Small intestine (tissue), 7 donors: ENCODE results near the gene USP12. TPM values are rescaled to one million over a fixed set of nuclear protein-coding genes. Genes with fewer than 3 reads are reported as not detected.

Experiments used
- DNase-seq, 2 donors: peaks; one replicate each; pipeline versions ENCODE4 v3.0.0 to v3.0.0-alpha.2; 2013
- FAIRE-seq: peaks from 2 replicates; lab custom pipeline; 2012; peaks lifted over from hg19 to GRCh38; lab: Jason Lieb, UNC
- H3K27ac ChIP-seq, 3 donors: one replicate each; pipeline ENCODE4 v1.5.1; 2013; ENCODE audit warnings: low read length in 2 of 3, mild to moderate bottlenecking in 2 of 3, control low read depth in 1 of 3, inconsistent platforms in 1 of 3, low read depth in 1 of 3, moderate library complexity in 1 of 3
- H3K27me3 ChIP-seq, 3 donors: one replicate each; pipeline ENCODE4 v1.6.1; 2013; ENCODE audit warnings: low read length in 3 of 3, inconsistent platforms in 1 of 3; ENCODE audit not compliant: control insufficient read depth in 3 of 3, insufficient read depth in 3 of 3
- H3K36me3 ChIP-seq, 3 donors: one replicate each; pipeline ENCODE4 v1.6.1; 2013; ENCODE audit warnings: low read length in 3 of 3, inconsistent platforms in 1 of 3, low read depth in 1 of 3, mild to moderate bottlenecking in 1 of 3, moderate library complexity in 1 of 3; ENCODE audit not compliant: control insufficient read depth in 3 of 3, insufficient read depth in 2 of 3
- H3K4me1 ChIP-seq, 3 donors: one replicate each; pipeline ENCODE4 v1.6.1; 2013; ENCODE audit warnings: low read length in 2 of 3, inconsistent platforms in 1 of 3, low read depth in 1 of 3, mild to moderate bottlenecking in 1 of 3, moderate library complexity in 1 of 3; ENCODE audit not compliant: control insufficient read depth in 3 of 3, insufficient read depth in 2 of 3
- H3K4me3 ChIP-seq, 3 donors: one replicate each; pipeline ENCODE4 v1.5.1; 2013; ENCODE audit warnings: low read length in 3 of 3, control low read depth in 1 of 3, inconsistent platforms in 1 of 3, low read depth in 1 of 3, mild to moderate bottlenecking in 1 of 3, moderate library complexity in 1 of 3
- H3K9me3 ChIP-seq, 2 donors: one replicate each; pipeline ENCODE4 v1.6.1; 2013; ENCODE audit warnings: low read depth in 1 of 2, low read length in 1 of 2; ENCODE audit not compliant: control insufficient read depth in 2 of 2, insufficient read depth in 1 of 2
- WGBS, 3 donors: extraction: QIAGEN DNeasy Blood & Tissue Kit; methylation state at CpG; one replicate each; pipeline ENCODE4 v1.1.7; 2013; 5-methylcytosine and 5-hydroxymethylcytosine counted together
- polyA plus RNA-seq, 4 donors: library from polyadenylated mRNA; stranded (reverse) in 3 of 4; unstranded in 1 of 4; fragments of 200-250 nt in 3 of 4; fragments of 120-200 nt in 1 of 4; gene quantifications; one replicate each; pipeline versions ENCODE4 v1.2.1 to v1.2.3, GENCODE V29; 2013
- donor health status: healthy with polysubstance abuse.
- donor health status: control.
- donor health status: control.
- donor health status: Bipolar disorder and iron deficiency.
- donor health status: healthy.

Gene USP12
- polyA plus RNA-seq, 4 donors, result 12.3 to 45.6 (median 20.7) TPM

GRCh38 chr13:27139565-27139964 is 32.0 kb downstream of the USP12 start:
- Histone ChIP-seq H3K27ac (no peak overlapping the region), H3K27me3 (no peaks in the 10 kb centered on the region), H3K4me3 (no peak overlapping the region), H3K36me3 (peaks cover 0 to 12% (median 0%) of the 10 kb centered on the region in 3 donors), H3K9me3 (peaks cover 0 to 12% of the 10 kb centered on the region in 2 donors), H3K4me1 (peaks cover 0 to 15% (median 8%) of the 10 kb centered on the region in 3 donors)
- 89 to 100% (median 97%) methylated on average over 2 of the region's 2 CpGs for WGBS, 3 donors
- FAIRE-seq (no peak), DNase-seq (no peak)

- no peak overlapping the region for H3K4me3 ChIP-seq
- H3K27me3 ChIP-seq, result no peaks in the 10 kb centered on the region
- H3K36me3 ChIP-seq, result peaks cover 0 to 14% (median 0%) of the 10 kb centered on the region in 3 donors
- DNase-seq (no peak), FAIRE-seq (no peak)
- H3K27ac ChIP-seq, result no peak overlapping the region
- H3K9me3 ChIP-seq, result peaks cover 0 to 12% of the 10 kb centered on the region in 2 donors
- 91 to 96% (median 94%) methylated on average over 4 of the region's 4 CpGs for WGBS, 3 donors
- peaks cover 0 to 15% (median 8%) of the 10 kb centered on the region in 3 donors for H3K4me1 ChIP-seq
These were observed 33.0 kb downstream of the USP12 start for GRCh38 chr13:27138457-27139093.

GRCh38 chr13:27137759-27138158 is 33.9 kb downstream of the USP12 start:
- H3K4me1 ChIP-seq, result peaks cover 0 to 16% (median 8%) of the 10 kb centered on the region in 3 donors
- no peak for DNase-seq
- 87 to 96% (median 91%) methylated on average over 7 of the region's 7 CpGs for WGBS, 3 donors
- no peak overlapping the region for H3K4me3 ChIP-seq
- H3K36me3 ChIP-seq, result peaks cover 0 to 14% (median 0%) of the 10 kb centered on the region in 3 donors
- no peaks in the 10 kb centered on the region for H3K27me3 ChIP-seq
- H3K27ac ChIP-seq, result no peak overlapping the region
- FAIRE-seq, result no peak
- peaks cover 0 to 12% of the 10 kb centered on the region in 2 donors for H3K9me3 ChIP-seq

GRCh38 chr13:27135023-27135422 is 36.6 kb downstream of the USP12 start:
- Histone ChIP-seq H3K36me3 (peaks cover 0 to 9% (median 0%) of the 10 kb centered on the region in 3 donors), H3K27ac (no peak overlapping the region), H3K4me1 (peaks cover 1 to 24% (median 8%) of the 10 kb centered on the region in 3 donors), H3K4me3 (no peak overlapping the region), H3K27me3 (no peaks in the 10 kb centered on the region), H3K9me3 (no peaks in the 10 kb centered on the region)
- FAIRE-seq, result no peak
- DNase-seq, result peak in 1 of 2 donors; percentile 24
- 33 to 51% (median 46%) methylated on average over 5 of the region's 5 CpGs for WGBS, 3 donors

- Histone ChIP-seq H3K9me3 (no peaks in the 10 kb centered on the region), H3K4me1 (peaks cover 1 to 26% (median 8%) of the 10 kb centered on the region in 3 donors), H3K36me3 (peaks cover 0 to 9% (median 0%) of the 10 kb centered on the region in 3 donors), H3K27me3 (no peaks in the 10 kb centered on the region), H3K4me3 (no peak overlapping the region), H3K27ac (no peak overlapping the region)
- DNase-seq (no peak), FAIRE-seq (no peak)
- 94 to 100% (median 94%) methylated on average over 2 of the region's 2 CpGs for WGBS, 3 donors
These were observed 37.7 kb downstream of the USP12 start for GRCh38 chr13:27133889-27134288.

- DNase-seq (no peak), FAIRE-seq (no peak)
- Histone ChIP-seq H3K27ac (no peak overlapping the region), H3K9me3 (no peaks in the 10 kb centered on the region), H3K4me3 (no peak overlapping the region), H3K27me3 (no peaks in the 10 kb centered on the region), H3K4me1 (peaks cover 1 to 21% (median 8%) of the 10 kb centered on the region in 3 donors), H3K36me3 (peaks cover 0 to 5% (median 0%) of the 10 kb centered on the region in 3 donors)
- WGBS, 3 donors, result 74 to 84% (median 75%) methylated on average over 5 of the region's 5 CpGs
These were observed 39.1 kb downstream of the USP12 start for GRCh38 chr13:27132538-27132937.

- H3K9me3 ChIP-seq, result no peaks in the 10 kb centered on the region
- peaks cover 1 to 24% (median 8%) of the 10 kb centered on the region in 3 donors for H3K4me1 ChIP-seq
- no peak for FAIRE-seq
- no peak overlapping the region for H3K4me3 ChIP-seq
- DNase-seq, result no peak
- no peak overlapping the region for H3K27ac ChIP-seq
- no peaks in the 10 kb centered on the region for H3K27me3 ChIP-seq
- WGBS, 3 donors, result 76 to 87% (median 81%) methylated on average over 3 of the region's 3 CpGs
- H3K36me3 ChIP-seq, result peaks cover 0 to 5% (median 0%) of the 10 kb centered on the region in 3 donors
These were observed 39.7 kb downstream of the USP12 start for GRCh38 chr13:27131906-27132305.

GRCh38 chr13:27130979-27131623 is 40.5 kb downstream of the USP12 start:
- Histone ChIP-seq H3K27ac (peak overlapping the region in 2 of 3 donors; percentile 16 to 59), H3K4me1 (peaks cover 1 to 30% (median 7%) of the 10 kb centered on the region in 3 donors), H3K36me3 (peaks cover 0 to 6% (median 0%) of the 10 kb centered on the region in 3 donors), H3K4me3 (no peak overlapping the region), H3K27me3 (no peaks in the 10 kb centered on the region), H3K9me3 (peaks cover 0 to under 1% of the 10 kb centered on the region in 2 donors)
- WGBS, 3 donors, result 31 to 48% (median 33%) methylated on average over 4 of the region's 4 CpGs
- DNase-seq, result peak; percentile 31 to 70
- FAIRE-seq, result no peak
